GM19463 (cell line): ENCODE measurements around the gene TMEM255A.

Experiments
- ATAC-seq: cut with Tn5 transposase; IDR thresholded peaks from one replicate; pipeline ENCODE4 v1.9.1; 2021; ENCODE audit warnings: mild to moderate bottlenecking, moderate library complexity; ENCODE audit not compliant: unreplicated experiment

The TMEM255A gene

DNA sequence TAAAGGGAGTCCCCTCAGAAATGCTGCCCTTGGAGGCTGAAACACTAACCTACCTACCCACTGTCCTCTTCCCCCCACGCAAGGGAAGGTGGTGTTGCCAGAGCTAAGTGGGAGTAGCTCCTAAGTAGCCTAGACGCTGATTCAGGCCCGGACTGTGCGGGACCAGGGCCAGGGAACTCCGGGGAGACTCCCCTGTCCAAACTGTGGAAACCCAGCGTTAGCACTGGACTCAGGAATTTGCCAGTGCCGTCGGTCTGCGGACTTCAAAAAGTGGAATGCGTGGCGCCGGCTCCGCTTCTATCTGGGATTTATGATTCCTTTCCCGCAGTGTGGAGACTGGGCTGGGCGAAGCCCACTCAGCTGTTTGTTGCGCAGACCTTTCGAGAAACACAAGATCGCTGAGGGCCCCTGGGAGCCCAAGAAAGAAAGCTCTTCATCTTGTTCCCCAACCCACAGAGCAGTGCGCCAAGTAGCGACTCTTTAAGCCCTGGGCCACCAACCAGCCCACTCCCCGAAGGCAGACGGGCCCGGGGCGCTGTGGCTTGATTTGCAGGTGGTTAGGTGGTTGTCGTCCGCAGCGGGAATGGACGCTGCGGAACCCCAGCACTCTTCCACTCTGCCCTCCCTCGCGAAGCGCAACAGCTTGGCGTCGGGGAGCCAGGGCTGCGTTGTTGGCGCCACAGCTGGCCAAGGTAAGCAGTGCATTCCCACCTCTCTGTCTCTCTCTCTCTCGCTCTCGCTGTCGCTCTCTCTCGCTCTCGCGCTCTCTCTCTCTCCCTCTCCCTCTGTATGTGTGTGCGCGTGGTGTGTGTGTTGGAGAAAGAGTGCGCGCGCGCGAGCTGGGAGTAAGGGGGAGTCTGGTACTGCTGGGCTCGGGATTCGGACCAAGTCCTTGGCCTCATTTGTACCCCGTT is 2.0 kb downstream of the TMEM255A start:
- peak; percentile 89 for ATAC-seq

- no peak for ATAC-seq
Measured at GRCh38 chrX:120308558-120308957, 2.7 kb downstream of the TMEM255A start.

GRCh38 chrX:120306630-120307029 is 4.6 kb downstream of the TMEM255A start:
- no peak for ATAC-seq

GRCh38 chrX:120305531-120306141 is 5.6 kb downstream of the TMEM255A start:
- ATAC-seq = no peak

- no peak for ATAC-seq
Measured at GRCh38 chrX:120304256-120304655, 7.0 kb downstream of the TMEM255A start.

- peak; percentile 96 for ATAC-seq
Measured at GRCh38 chrX:120302434-120302833, 8.8 kb downstream of the TMEM255A start.

- peak; percentile 7 for ATAC-seq
Measured at GRCh38 chrX:120301960-120302359, 9.3 kb downstream of the TMEM255A start.

GRCh38 chrX:120301497-120301896 is 9.8 kb downstream of the TMEM255A start:
- no peak for ATAC-seq

DNA sequence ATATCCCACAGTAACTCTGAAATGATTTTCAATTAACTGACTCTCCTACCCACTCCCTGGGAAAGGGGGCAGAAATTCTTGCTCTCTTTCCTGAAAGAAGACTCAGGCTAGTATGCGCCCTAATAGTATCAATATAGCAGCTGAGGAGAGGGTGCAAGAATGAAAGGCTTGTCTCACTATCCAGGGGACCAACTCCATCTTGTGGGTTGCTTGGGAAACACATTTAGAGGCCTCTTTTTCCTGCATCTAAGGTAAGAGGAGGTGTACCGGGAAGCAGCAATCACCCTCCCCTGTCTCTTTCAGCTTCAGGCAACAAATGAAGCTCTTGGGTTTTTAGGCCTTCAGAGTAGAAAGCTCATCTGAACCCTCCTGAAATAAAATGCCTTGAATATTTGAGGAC is 11.3 kb downstream of the TMEM255A start:
- ATAC-seq = no peak

DNA sequence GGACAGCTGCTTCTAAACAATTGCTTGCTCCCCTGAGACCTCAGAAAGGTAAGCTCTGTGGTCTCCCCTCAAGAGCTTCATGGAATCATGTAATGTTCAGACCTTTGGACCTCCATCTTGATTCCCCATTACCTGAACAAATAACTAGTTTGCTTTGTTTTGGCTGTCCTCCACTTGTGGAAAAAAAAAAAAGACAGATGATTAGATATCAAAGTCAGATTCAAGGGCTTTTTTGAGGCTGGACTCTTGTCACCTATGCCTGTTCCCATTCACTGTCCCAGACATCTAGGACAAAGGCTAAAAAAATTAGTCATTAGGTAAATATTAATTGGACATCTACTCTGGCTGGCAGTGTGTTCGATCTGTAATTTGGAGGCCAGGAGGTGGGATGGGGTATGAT is 13.3 kb downstream of the TMEM255A start:
- no peak for ATAC-seq

DNA sequence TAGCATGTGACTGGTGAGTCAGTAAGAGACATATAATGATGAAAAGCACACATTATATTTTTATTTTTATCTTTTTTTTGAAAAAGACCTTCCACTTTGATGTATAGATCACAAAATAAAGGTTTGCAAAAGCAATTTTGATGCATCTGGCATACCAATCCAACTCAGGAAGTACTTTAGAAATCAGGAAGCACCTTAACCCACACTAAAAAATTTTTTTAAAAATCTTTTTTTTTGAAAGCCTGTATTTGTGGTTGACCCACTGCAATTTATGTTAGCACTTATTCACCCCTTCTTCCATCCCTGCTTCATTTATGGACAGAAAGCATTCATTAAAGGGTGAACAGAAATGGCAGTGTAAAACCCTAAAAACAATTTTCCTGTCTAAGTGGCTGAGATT is 16.6 kb downstream of the TMEM255A start:
- no peak for ATAC-seq

GRCh38 chrX:120293015-120293414 is 18.2 kb downstream of the TMEM255A start:
- no peak for ATAC-seq

- no peak for ATAC-seq
Measured at GRCh38 chrX:120291211-120291610, 20.1 kb downstream of the TMEM255A start.

DNA sequence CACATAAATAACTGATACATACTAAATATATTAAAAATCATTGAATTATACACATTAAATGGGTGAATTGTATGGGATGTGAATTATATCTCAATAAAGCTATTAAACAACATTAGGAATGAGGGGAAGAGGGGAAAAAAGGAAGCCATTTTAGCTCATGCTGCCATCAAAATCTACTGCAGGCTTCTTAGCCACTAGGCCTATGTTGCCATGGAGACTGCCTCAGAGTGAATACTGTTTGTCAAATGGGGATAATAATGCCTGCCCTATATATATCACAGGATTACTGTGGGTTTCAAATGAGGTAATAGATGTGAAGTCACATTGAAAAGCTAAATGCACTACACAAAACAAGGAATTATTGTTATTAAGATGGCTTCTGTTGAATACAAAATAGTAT is 21.2 kb downstream of the TMEM255A start:
- no peak for ATAC-seq

DNA sequence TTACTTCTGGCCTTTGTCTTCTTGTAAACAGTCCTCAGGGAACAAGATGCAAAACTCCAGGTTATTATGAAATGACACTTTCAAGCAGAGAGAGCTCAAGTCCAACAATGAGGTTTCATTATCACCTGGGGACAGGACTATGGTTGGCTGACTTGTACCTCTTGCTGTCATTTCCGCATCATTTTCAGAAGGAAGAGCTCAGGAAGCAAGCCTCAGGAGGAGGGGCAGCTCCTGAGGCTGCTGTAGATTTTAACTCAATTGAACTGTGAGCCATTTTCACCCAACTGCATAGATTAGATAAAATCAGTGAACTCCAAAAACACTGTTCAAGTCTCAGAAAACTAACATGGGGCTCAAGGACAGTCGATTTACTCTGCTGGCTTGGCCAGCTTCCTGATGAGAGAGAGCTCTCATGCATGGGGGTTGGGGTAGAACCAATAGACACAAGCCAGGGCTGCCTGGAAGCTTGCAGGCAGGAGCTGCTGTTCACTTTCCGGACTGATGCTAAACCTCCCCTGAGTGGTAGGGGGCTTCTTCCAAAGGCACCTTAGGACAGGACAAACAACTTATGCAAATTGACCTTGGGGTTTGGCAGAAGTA is 23.6 kb downstream of the TMEM255A start:
- peak; percentile 46 for ATAC-seq

- ATAC-seq = peak; percentile 49
Measured at GRCh38 chrX:120286733-120287512, 24.3 kb downstream of the TMEM255A start.

- no peak for ATAC-seq
Measured at GRCh38 chrX:120282697-120283096, 28.6 kb downstream of the TMEM255A start.

DNA sequence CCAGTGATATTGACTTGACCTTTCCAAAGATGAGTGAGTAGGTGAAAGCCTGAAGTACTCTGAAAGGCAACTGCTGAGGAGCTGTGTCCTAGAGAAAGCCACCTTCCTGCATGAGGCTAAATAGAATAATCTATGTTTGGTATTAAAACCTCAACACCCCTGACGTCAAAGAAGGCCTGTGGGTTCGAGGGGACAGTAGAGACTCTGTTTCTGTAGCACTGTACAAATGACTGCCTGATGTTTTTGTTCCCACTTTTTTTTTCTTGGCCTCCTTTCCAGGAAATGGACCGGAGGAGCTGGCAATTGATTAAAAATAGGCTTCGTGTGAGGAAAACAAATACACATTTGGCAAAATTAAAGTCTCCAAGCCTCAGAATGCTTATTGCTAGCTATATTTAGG is 29.5 kb downstream of the TMEM255A start:
- ATAC-seq = no peak

- ATAC-seq = no peak
Measured at GRCh38 chrX:120281021-120281624, 30.1 kb downstream of the TMEM255A start.

- no peak for ATAC-seq
Measured at GRCh38 chrX:120274958-120275357, 36.3 kb downstream of the TMEM255A start.

- ATAC-seq = no peak
Measured at GRCh38 chrX:120274145-120274544, 37.1 kb downstream of the TMEM255A start.
